ENCODE results near the gene ACSL6.

The ACSL6 gene, protein sequence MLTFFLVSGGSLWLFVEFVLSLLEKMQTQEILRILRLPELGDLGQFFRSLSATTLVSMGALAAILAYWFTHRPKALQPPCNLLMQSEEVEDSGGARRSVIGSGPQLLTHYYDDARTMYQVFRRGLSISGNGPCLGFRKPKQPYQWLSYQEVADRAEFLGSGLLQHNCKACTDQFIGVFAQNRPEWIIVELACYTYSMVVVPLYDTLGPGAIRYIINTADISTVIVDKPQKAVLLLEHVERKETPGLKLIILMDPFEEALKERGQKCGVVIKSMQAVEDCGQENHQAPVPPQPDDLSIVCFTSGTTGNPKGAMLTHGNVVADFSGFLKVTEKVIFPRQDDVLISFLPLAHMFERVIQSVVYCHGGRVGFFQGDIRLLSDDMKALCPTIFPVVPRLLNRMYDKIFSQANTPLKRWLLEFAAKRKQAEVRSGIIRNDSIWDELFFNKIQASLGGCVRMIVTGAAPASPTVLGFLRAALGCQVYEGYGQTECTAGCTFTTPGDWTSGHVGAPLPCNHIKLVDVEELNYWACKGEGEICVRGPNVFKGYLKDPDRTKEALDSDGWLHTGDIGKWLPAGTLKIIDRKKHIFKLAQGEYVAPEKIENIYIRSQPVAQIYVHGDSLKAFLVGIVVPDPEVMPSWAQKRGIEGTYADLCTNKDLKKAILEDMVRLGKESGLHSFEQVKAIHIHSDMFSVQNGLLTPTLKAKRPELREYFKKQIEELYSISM

DNA sequence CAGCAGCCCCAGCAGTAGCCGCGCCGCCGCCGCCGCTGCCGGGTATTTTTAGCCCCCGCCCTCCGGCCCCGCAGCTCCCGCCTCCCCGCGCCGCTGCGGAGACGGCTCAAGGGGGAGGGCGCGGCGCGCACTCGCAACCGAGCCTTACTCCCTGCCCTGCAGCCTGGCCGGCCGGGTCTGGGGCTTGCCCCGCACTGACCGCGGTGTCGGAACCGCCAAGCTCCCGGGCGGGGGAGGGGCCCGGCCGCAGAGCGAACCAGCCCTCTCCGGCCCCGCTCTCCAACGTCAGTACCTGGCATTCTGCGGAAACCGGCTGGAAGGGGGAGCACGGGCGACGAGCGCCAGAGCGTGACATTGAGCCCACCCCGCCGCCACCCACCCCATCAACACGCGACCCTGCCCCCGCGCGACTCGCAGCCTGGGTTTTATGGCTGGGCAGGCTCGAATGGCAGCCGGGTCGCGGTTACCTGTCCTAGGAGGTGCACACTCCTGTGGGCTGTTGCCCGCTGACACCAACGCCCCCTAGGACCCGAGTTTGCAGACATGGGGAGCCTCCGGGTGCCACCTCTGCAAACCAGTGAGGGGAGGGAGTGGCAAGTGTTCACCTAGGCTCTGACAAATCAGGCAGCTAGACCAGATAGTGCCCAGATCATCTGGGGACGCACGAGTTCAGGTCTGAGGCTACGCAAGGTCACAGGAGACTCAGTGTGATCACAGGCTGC lies at the start of gene ACSL6:
Gene ACSL6 (minus strand): TSS at position 37 of the 722 bp plus-strand sequence. CDS start 105 bp downstream, outside the sequence.
- TF ChIP-seq, protein P1, sequence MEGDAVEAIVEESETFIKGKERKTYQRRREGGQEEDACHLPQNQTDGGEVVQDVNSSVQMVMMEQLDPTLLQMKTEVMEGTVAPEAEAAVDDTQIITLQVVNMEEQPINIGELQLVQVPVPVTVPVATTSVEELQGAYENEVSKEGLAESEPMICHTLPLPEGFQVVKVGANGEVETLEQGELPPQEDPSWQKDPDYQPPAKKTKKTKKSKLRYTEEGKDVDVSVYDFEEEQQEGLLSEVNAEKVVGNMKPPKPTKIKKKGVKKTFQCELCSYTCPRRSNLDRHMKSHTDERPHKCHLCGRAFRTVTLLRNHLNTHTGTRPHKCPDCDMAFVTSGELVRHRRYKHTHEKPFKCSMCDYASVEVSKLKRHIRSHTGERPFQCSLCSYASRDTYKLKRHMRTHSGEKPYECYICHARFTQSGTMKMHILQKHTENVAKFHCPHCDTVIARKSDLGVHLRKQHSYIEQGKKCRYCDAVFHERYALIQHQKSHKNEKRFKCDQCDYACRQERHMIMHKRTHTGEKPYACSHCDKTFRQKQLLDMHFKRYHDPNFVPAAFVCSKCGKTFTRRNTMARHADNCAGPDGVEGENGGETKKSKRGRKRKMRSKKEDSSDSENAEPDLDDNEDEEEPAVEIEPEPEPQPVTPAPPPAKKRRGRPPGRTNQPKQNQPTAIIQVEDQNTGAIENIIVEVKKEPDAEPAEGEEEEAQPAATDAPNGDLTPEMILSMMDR (conservative IDR thresholded peaks at IDR 0.05) = no peak; the same call in 1 of the 2 replicates
- H3K27ac ChIP-seq = peak within 1 kb of the TSS; percentile 55; the same call in 1 of the 2 replicates

DNA sequence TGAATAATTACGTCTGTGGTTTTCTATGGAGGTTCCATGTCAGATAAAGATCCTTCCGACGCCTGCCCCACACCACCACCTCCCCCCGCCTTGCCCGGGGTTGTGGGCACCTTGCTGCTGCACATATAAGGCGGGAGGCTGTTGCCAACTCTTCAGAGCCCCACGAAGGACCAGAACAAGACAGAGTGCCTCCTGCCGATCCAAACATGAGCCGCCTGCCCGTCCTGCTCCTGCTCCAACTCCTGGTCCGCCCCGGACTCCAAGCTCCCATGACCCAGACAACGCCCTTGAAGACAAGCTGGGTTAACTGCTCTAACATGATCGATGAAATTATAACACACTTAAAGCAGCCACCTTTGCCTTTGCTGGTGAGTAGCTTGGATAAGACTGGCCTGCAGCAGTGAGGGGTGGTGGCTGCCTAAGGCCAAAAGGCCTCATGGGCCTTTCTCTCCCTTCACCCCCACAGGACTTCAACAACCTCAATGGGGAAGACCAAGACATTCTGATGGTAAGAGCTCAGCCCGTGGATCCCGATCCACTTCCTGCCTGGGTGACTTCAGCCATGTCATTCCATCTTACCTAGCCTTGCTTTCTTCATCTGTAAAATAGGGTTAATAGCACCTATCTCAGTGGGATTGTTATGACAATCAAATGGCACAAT lies 49.2 kb upstream of the ACSL6 start, which contains the start of gene IL3:
Gene IL3 (plus strand): TSS at position 155 of the 661 bp plus-strand sequence. CDS start 52 bp downstream, at position 207.
- TF ChIP-seq, protein P1 (conservative IDR thresholded peaks at IDR 0.05) = no peak
- H3K27ac ChIP-seq = no peak within 1 kb of the TSS

DNA sequence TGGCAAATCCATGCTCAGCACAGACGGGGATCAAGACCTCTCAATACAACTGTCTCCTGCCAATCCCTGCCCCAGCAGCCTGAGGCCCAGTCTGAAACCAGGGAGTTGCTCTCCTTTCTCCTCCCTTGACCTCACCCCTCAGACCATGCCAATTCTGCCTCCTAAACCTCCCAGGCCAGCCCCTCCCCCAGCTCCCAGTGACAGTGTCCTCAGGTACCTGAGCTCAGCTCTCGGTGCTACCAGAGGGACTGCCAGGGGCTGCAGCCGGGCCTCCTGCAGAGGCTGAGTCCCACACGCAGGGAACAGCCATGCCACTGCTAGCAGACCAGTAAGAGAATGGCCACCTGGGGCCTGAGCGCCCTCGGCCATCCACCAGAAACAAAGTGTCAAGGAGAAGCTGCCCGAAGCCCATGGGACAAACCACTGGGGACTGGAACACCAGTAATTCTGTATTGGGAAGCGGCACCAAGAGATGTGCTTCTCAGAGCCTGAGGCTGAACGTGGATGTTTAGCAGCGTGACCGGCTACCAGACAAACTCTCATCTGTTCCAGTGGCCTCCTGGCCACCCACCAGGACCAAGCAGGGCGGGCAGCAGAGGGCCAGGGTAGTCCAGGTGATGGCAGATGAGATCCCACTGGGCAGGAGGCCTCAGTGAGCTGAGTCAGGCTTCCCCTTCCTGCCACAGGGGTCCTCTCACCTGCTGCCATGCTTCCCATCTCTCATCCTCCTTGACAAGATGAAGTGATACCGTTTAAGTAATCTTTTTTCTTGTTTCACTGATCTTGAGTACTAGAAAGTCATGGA lies 48.4 kb upstream of the ACSL6 start:
- TF ChIP-seq, protein P1 (conservative IDR thresholded peaks at IDR 0.05) = no peak
- no peak overlapping the region for H3K27ac ChIP-seq

DNA sequence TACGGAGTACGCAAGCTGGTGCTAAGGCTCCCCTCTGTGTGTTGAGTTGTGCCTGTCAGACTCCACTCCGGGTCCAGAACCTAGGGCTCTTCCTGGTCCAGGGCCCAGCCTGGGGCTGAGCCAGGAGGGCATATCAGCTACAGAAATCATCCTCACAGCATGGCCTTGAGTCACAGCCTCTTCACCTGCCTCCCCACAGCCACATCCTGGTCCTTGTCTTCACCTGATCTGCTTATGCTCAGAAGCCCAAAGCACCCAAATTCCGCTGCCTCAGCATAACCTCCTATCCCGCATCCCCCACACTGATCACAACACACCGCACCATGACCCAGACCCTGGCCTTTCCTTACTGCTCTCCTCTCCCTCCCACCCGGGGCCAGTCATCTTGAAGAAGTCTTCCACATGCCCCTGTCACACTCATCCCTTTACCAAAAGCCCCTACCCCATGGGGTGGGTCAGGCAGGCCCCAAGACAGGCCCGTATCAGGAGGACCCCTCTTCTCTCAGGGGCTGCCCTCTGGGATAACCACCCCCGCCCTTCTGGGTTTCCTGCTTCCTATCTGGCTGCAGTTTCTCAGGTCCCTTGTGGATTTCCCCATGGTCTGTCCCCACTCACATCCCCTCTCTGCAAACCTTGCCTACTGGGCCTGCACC lies 47.7 kb upstream of the ACSL6 start:
- TF ChIP-seq, protein P1 (conservative IDR thresholded peaks at IDR 0.05) = no peak
- H3K27ac ChIP-seq = no peak overlapping the region

DNA sequence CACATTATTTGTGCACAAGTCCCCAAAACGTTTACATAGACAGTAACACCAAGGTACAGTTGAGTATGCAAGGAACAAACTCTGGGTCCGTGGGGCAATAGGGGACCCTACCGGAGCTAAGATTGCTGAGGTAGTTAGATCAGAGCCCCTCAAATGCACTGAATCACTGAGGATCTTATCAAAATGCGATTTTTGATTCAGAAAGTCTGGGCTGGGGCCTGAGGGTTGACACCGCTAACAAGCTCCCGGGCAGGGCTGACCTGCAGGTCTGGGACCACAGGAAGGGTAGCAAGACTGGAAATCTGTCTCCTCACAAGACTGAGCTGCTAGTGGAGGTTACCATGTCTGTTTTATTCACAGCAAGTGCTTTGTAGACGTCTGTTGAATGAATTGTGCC lies 47.2 kb upstream of the ACSL6 start:
- H3K27ac ChIP-seq = no peak overlapping the region
- TF ChIP-seq, protein P1 (conservative IDR thresholded peaks at IDR 0.05) = no peak

DNA sequence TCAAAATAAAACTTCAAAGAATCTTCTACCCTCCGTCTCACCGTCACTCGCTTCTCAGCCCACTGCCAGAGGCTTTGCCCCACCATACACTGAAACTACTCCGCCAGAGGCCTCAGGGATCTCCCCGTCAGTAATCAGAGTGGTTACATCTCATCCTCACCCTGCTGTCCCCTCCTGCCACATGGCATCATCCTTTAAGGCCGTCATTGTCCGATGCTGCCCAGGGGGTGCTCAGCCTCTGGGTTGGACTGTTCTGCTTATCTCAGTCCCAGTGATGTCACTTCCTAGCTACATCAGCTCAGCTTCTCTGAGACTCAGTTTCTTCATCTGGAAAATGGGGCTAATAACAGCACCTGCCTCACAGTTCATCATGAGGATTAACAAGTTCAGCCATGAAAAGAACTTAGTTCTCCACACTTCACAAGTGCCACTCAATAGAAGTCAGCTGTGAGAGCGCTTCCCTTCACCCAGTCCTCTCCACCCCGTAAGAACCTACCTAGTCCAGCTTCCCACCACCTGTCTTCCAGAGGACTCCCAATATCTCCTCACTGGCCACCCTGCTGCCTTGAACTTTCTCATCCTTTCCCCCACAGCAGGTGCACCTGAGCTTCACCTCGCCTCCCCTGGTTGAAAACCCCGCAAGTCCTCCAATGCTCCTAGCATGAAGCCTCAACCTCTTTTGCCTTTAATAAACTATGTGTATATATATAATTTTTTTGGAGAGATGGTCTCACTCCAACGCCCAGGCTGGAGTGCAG lies 46.2 kb upstream of the ACSL6 start:
- TF ChIP-seq, protein P1 (conservative IDR thresholded peaks at IDR 0.05) = no peak

More for the DNA sequence above, 46.2 kb upstream of the ACSL6 start:
- H3K27ac ChIP-seq = no peak overlapping the region

Measured in VCaP (cell line).